ENCODE results near the gene SNAP25. TPM values are rescaled to one million over a fixed set of nuclear protein-coding genes. Genes with fewer than 3 reads are reported as not detected.

The SNAP25 gene
- total and polyA plus RNA-seq, 2 donors (not counting 1 experiment from before 2014, with no cell fraction given): 0.27 TPM; not detected in 1

DNA sequence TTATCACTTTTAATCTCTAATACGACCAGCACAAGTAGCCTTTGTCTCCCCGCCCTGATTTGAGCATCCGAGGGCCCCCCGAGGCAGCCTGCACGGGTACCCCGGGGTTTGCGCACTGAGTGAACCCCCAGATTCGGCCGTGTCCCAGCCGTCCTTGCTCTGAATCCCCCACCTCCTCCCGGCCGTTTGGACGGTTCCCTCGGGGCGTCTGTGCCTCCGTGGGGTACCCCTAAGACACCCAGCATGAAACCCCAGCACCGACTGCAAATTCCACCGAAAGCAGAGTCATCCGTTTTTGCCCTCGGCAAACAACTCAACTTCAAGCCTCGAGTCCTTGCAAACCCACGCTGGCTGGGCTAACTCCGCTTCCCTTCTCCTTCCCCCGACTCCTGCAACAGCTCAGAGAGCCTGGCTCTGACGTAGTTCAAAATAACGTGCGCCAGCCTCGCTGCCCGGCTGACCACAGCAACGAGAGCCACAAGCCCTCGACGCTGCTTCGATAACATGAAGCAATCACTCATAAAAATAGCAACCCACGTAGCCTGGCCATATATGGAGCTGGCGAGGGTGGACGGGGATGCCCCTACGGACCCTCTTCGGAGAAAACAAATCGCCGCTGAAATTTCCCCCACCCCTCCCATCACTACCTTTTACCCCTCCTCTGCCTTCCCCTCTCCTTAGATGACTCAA lies 764 bp upstream of the SNAP25 start:
- Mint-ChIP-seq H3K27me3 (peaks cover 59% of the 10 kb centered on the region), H3K4me3 (peak overlapping the region; percentile 71), H3K27ac (no peak overlapping the region), H3K4me1 (peaks cover 17% of the 10 kb centered on the region), H3K9me3 (ENCODE audit: insufficient read depth) (no peaks in the 10 kb centered on the region)
- H3K9me3 ChIP-seq (ENCODE audit: control extremely low read depth in 1 of 3, control insufficient read depth in 2 of 3, insufficient read depth in 1 of 3, low read length in 2 of 3): peaks cover 0 to 21% (median 0%) of the 10 kb centered on the region in 3 donors
- POLR2A ChIA-PET: no interaction called here
- H2AFZ ChIP-seq (ENCODE audit: insufficient read depth, low read depth, low read length, poor library complexity, severe bottlenecking): no peak overlapping the region
- H3K36me3 ChIP-seq (replicated peaks in 1 of 2; ENCODE audit: control extremely low read depth in 1 of 2, control insufficient read depth in 1 of 2, extremely low read depth in 1 of 2, insufficient read depth in 2 of 2, low read length in 1 of 2): no peaks in the 10 kb centered on the region
- no peak overlapping the region for H3K27ac ChIP-seq (ENCODE audit: low read length in 2 of 2)
- peaks cover 14 to 21% of the 10 kb centered on the region in 2 donors for H3K4me1 ChIP-seq (ENCODE audit: control insufficient read depth in 2 of 2, insufficient read depth in 2 of 2, low read length in 2 of 2)
- no peak overlapping the region for H3K4me3 ChIP-seq (ENCODE audit: control extremely low read depth in 1 of 5, extremely low read depth in 1 of 5, insufficient read depth in 1 of 5, low read depth in 2 of 5, low read length in 4 of 5)
- peaks cover 0 to 33% (median 28%) of the 10 kb centered on the region in 4 experiments for H3K27me3 ChIP-seq (replicated peaks in 1 of 4; ENCODE audit: control extremely low read depth in 1 of 4, control insufficient read depth in 3 of 4, insufficient read depth in 4 of 4, low read length in 3 of 4)
- H3K79me2 ChIP-seq (ENCODE audit: control insufficient read depth, insufficient read depth, low read length): no peaks in the 10 kb centered on the region
- intact Hi-C loops (cut with micrococcal nuclease): no loop called here
- ATAC-seq (ENCODE audit: low read depth): no peak
- no peaks in the 10 kb centered on the region for H4K20me1 ChIP-seq (ENCODE audit: control insufficient read depth, insufficient read depth, low read length, poor library complexity, severe bottlenecking)
- H3K4me2 ChIP-seq (replicated peaks; ENCODE audit: low read depth, low read length, poor library complexity, severe bottlenecking): peak overlapping the region; percentile 32
- H3K9ac ChIP-seq (ENCODE audit: low read length): no peak overlapping the region
- CTCF ChIA-PET: no interaction called here
- TF ChIP-seq CTCF (IDR thresholded peaks at IDR 0.05) (no peak), EZH2 (IDR thresholded peaks at IDR 0.05; ENCODE audit: borderline replicate concordance, insufficient read depth, low read depth, low read length, poor library complexity, severe bottlenecking) (no peak)
- DNase-seq: peak; percentile 10
- 5% methylated on average over 33 of the region's 40 CpGs for WGBS (ENCODE audit: insufficient coverage)

GRCh38 chr20:10219452-10219791 lies 792 bp downstream of the SNAP25 start:
- Histone ChIP-seq H3K27ac (ENCODE audit: low read length in 2 of 2) (no peak overlapping the region), H3K9me3 (ENCODE audit: control extremely low read depth in 1 of 3, control insufficient read depth in 2 of 3, insufficient read depth in 1 of 3, low read length in 2 of 3) (peaks cover 0 to 21% (median 0%) of the 10 kb centered on the region in 3 donors), H3K27me3 (replicated peaks in 1 of 4; ENCODE audit: control extremely low read depth in 1 of 4, control insufficient read depth in 3 of 4, insufficient read depth in 4 of 4, low read length in 3 of 4) (peaks cover 0 to 33% (median 28%) of the 10 kb centered on the region in 4 experiments), H4K20me1 (ENCODE audit: control insufficient read depth, insufficient read depth, low read length, poor library complexity, severe bottlenecking) (no peaks in the 10 kb centered on the region), H3K36me3 (replicated peaks in 1 of 2; ENCODE audit: control extremely low read depth in 1 of 2, control insufficient read depth in 1 of 2, extremely low read depth in 1 of 2, insufficient read depth in 2 of 2, low read length in 1 of 2) (no peaks in the 10 kb centered on the region), H2AFZ (ENCODE audit: insufficient read depth, low read depth, low read length, poor library complexity, severe bottlenecking) (peak overlapping the region; percentile 63), H3K4me3 (ENCODE audit: control extremely low read depth in 1 of 5, extremely low read depth in 1 of 5, insufficient read depth in 1 of 5, low read depth in 2 of 5, low read length in 4 of 5) (peak overlapping the region in 1 of 5 experiments; percentile 67), H3K9ac (ENCODE audit: low read length) (peak overlapping the region; percentile 66), H3K4me2 (replicated peaks; ENCODE audit: low read depth, low read length, poor library complexity, severe bottlenecking) (peak overlapping the region; percentile 85), H3K4me1 (ENCODE audit: control insufficient read depth in 2 of 2, insufficient read depth in 2 of 2, low read length in 2 of 2) (peaks cover 14 to 21% of the 10 kb centered on the region in 2 donors), H3K79me2 (ENCODE audit: control insufficient read depth, insufficient read depth, low read length) (no peaks in the 10 kb centered on the region)
- ATAC-seq (ENCODE audit: low read depth) (peak; percentile 58), DNase-seq (peak; percentile 62)
- Mint-ChIP-seq H3K4me3 (peak overlapping the region; percentile 65), H3K27ac (no peak overlapping the region), H3K27me3 (peaks cover 53% of the 10 kb centered on the region), H3K9me3 (ENCODE audit: insufficient read depth) (no peaks in the 10 kb centered on the region), H3K4me1 (peaks cover 17% of the 10 kb centered on the region)
- POLR2A ChIA-PET: no interaction called here
- 2% methylated on average over 26 of the region's 32 CpGs for WGBS (ENCODE audit: insufficient coverage)
- intact Hi-C loops (cut with micrococcal nuclease): no loop called here
- CTCF ChIA-PET: no interaction called here
- no peak for TF ChIP-seq EZH2 (IDR thresholded peaks at IDR 0.05; ENCODE audit: borderline replicate concordance, insufficient read depth, low read depth, low read length, poor library complexity, severe bottlenecking)
- no peak for TF ChIP-seq CTCF (IDR thresholded peaks at IDR 0.05)

Measured in B cell (primary cell).